Measurements from ENCODE around the gene LY6G5C. TPM values are rescaled to one million over a fixed set of nuclear protein-coding genes. Genes with fewer than 3 reads are reported as not detected.

Gene LY6G5C, protein sequence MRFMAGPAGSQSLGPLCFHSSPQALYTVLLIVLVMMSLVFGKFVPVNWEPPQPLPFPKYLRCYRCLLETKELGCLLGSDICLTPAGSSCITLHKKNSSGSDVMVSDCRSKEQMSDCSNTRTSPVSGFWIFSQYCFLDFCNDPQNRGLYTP
- 1.3 to 2.5 TPM (median 1.7 TPM) in 5 replicates for total RNA-seq (2022; extraction: Qiagen RNA extraction; ENCODE audit: low read depth)

DNA sequence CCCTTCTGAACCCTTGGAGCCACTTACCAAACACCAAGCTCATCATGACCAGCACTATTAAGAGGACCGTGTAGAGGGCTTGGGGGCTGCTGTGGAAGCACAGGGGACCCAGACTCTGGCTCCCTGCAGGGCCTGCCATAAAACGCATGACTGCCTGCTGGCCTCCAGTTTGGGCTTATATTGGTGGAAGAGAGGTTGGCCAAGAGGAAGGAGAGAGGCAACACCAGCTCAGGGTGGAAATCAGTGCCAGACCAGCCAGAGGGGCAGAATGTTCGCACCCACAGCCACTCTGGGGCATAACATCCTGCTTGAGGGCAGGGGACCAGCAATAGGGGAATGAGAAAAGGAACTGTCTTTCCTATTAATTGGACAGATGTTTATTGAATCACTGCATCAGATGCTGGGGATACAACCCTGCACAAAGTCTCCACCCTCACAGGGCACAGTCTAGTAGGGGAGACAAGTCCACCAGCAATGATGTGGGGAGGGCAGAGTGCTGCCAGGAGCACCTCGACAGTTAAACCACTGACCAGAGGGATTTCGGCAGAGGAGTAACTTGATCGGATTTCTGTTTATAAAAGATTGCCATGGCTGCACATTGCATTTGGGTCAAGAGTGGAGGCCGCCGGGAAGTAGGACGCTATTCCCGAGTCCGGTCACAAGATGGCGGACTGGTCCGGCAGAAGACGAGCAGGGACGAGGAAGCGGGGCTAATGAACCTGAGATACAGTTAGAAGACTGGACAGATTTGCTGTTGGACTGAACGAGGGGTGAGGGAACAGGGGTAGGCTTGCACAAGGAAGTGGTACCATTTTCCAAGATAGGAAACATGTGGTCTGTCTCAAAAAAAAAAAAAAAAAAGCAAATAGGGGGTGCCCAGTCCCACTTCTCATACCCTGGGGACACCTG lies at the start of gene LY6G5C:
LY6G5C (minus strand) TSS at position 842 of the 909 bp plus-strand sequence; CDS start at position 148, 694 bp downstream.

DNA sequence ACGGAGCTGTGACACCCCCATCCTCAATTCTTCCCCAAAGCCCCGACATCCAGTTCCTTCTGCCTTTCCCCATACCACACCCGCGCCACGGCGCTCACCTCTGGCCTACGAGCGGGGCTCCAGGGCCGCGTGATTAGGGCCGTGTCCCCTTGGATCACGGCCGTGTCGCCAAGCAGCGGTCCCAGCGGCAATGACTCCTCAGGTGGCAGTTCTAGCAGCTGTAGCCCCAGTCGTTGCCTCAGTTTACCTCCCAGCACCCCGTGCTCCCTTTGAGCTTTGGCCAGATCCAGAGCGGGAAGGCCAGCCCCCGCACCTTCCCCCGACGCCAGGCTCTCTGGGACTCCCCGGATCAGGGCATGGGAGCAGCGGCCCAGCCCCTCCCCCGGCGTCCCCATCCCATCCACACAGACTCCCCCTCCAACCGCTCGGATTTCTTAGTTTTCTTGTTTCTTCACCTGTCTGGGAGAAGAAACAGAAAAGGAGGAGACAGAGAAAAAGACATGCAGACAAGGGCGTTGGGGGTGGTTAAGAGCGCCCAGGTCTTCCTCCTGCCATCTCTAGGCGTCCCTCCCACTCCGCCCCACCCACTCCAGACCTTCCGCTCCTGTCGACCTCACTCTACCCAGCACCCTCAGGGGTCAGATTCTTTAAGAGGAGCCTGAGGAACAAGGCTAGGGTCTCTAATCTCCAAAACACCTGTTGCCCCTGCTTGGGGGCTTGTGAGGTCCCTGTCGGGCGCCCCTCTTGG lies 48.1 kb upstream of the LY6G5C start, which contains the start of gene DDAH2:
DDAH2 (minus strand) TSS at position 533 of the 748 bp plus-strand sequence; CDS start at position 395, 138 bp downstream.

DNA sequence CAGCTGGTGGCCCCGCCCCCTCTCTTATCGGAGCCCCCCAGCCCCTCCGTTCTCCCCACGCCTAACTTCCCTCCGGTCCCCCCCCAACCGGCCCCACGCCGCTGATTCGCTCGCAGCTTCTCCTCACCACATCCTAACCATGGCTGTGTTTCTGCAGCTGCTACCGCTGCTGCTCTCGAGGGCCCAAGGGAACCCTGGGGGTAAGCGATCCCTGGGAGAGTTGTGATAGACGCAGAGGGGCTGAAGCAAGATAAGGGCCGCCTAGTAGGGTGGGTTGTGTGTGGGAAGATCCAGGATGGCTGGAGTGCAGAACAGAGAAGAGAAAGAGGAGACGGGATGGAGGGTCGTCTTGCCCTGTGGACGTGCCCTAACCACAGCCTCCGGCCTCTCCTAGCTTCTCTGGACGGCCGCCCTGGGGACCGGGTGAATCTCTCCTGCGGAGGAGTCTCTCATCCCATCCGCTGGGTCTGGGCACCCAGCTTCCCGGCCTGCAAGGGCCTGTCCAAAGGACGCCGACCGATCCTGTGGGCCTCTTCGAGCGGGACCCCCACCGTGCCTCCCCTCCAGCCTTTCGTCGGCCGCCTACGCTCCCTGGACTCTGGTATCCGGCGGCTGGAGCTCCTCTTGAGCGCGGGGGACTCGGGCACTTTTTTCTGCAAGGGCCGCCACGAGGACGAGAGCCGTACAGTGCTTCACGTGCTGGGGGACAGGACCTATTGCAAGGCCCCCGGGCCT lies 42.5 kb upstream of the LY6G5C start, which contains the start of gene MPIG6B:
MPIG6B (plus strand) TSS at position 129 of the 735 bp plus-strand sequence; CDS start at position 140, 11 bp downstream.

DNA sequence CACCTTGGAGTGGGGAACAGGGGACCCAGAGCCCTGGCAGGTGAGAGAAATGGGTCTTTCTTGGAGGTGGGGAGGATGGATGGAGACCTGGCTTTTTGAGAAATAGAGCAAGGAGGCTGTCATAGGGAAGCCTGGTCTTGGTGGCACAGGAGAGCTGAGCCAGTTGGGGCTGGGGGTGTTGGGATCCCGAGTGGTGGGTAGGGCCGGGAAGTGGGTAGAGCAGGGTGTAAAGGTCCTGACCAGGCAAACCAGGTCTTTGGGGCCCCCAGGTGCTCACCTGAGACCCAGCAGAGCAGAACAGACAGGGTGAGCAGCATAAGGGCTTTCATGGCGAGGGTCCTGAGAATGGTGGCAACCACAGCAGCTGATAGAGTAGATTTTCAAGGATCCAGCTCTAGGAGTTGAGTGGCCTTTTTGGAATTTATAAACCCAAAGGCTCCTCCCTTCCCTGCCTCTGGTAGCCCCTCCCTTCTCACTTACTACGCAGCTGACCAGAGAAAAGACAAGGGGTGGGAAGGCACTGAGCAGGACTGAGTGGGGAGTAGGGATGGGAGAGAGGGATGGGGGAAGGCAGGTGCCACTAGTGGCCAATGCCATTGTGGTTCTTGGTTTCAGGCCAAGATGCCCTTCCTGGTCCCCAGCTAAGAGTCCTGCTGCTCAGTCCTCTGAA lies 40.6 kb upstream of the LY6G5C start, which contains the start of gene LY6G6C:
LY6G6C (minus strand) TSS at position 396 of the 670 bp plus-strand sequence; CDS start at position 329, 67 bp downstream.

DNA sequence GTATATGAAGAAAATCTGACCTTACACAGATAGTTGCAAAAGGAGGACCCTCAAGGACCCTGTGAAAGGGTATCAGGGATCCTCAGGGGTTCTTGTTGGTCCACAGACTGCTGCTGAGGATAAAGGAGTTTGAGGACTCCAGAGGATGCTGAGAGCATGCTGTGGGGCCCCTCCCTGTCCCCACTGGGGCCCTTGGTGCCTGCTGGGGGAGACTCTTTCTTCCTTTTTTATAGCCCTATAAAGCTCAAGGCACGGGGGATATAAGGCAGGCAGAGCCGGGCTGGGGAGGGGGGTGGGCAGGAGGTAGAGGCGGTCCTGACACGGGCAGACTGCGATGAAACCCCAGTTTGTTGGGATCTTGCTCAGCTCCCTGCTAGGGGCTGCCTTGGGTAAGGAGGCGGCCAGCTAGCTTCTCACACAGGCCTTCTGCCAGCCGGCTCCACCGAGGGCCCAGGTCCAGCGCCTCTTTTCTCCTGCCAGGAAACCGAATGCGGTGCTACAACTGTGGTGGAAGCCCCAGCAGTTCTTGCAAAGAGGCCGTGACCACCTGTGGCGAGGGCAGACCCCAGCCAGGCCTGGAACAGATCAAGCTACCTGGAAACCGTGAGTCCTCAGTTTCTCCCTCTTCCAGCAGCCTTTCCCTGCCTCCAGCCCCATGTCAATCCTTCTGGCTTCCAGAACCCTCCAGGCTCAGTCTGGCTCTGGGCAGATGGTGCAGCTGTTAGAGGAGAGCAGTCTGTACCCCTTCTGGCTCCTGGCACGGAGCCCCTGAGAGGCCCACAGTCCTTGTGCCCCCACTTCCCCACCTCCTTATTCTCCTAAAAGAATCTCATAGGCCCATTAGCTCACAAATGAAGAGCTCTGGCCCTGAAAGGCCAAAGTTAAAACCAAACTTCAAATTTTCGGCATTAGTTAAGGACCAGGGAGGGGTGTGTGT lies 34.4 kb upstream of the LY6G5C start, which contains the start of gene LY6G6D:
LY6G6D (plus strand) TSS at position 327 of the 937 bp plus-strand sequence; CDS start at position 335, 8 bp downstream.

DNA sequence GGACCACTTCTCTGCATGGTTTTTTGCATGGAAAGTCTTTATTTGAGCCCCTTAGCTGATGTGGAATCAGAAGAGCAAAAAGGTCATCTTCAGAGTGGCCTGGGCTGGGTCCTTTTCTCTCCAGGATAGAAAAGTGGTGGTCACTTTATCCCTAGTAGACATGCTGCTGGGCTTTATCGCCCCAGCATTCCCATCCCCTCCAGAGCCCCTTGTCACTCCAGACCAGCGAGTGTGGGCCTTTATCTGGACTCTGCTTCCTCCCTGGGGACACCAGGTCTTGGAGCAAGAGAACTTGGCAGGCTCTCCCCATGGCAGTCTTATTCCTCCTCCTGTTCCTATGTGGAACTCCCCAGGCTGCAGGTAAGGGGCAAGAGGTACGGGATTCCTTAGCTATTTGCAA lies 25.7 kb upstream of the LY6G5C start, which contains the start of gene LY6G6F:
LY6G6F (plus strand) TSS at position 268 of the 400 bp plus-strand sequence; CDS start at position 309, 41 bp downstream.

DNA sequence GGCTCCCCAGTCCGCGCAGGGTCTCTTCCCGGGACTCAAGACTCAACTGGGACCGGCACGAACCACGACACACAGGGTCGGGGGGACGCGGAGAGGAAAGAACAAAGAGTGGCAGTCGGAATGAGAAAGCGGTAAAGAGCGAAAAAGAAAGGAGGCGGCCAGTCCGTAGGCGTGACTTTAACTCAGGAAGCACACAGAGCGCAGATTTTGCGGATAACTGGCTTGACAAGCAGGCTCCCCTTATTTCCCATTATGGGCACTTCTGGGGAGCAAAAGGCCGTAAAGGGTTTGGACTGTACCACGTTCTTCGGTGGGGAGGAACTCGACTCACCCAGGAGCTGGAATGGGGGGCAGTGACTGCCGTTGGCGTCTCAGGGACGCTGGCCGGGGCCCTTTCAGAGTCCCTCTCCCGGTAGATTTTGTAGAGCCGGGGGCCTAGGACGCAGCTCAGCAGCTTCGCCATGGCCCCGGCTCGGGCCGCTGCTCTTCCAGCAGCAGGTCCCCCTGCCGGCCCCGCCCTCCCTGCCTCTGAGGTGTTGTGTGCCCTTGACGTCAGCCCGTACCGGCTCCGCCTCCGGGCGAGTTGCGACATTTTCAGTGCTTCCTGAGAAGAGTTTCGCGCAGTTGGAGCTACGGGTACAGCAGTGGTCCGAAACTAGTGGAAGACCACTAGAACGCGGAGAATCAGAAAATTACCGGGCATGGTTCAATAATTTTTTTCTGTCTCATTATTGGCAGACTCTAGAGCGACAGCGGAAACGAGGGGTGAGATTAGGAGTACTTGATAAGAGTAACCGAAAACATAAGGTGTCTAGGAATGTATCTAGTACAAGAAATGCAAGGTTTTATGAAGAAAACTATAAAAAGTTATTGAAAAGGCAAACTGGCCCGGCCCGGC lies 22.2 kb upstream of the LY6G5C start, which contains the start of gene ABHD16A:
ABHD16A (minus strand) TSS at position 506 of the 898 bp plus-strand sequence; CDS start at position 463, 43 bp downstream.

DNA sequence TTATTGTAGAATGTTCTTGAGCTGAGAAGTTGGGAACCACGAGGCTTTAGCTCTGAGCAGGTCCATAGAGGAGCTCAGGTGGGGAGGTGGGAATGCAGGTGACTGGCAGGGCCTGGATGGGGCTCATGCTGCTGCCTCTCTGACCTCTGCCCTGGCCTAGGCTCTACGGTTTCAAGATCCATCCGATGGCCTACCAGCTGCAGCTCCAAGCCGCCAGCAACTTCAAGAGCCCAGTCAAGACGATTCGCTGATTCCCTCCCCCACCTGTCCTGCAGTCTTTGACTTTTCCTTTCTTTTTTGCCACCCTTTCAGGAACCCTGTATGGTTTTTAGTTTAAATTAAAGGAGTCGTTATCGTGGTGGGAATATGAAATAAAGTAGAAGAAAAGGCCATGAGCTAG lies 11.2 kb downstream of the LY6G5C start, which contains the start of gene LY6G5B:
LY6G5B (plus strand) TSS at position 301 of the 400 bp plus-strand sequence. CDS start 975 bp downstream, outside the sequence.

DNA sequence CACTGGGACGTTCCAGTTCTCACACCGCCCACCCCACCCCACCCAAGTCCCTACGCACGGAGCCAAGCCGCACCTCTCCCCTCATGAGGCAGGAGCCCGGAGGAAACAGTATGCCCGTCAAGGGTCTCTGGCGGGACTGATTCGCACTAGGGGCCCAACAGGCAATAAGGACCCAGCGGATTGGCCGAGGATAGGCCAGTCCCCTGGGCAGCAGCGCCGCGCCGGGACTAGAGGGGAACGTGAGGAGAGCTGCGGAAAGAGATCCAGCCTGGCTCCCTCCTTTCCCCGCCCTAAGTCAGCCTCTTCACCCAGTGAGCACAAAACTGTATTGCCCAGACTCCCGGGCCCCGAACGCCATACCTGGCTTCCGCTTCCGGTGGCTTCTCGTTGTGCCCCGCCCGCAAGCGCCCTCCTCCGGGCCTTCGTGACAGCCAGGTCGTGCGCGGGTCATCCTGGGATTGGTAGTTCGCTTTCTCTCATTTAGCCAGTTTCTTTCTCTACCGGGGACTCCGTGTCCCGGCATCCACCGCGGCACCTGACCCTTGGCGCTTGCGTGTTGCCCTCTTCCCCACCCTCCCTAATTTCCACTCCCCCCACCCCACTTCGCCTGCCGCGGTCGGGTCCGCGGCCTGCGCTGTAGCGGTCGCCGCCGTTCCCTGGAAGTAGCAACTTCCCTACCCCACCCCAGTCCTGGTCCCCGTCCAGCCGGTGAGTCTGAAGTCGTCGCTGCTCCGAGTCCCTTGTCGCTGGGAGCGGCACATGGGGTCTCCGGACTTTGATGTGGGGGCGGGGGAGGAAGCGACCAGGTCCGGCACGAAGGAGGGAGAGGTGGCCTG lies 15.1 kb downstream of the LY6G5C start, which contains the start of gene CSNK2B:
CSNK2B (plus strand) TSS at position 580 of the 836 bp plus-strand sequence. CDS start 752 bp downstream, outside the sequence.

DNA sequence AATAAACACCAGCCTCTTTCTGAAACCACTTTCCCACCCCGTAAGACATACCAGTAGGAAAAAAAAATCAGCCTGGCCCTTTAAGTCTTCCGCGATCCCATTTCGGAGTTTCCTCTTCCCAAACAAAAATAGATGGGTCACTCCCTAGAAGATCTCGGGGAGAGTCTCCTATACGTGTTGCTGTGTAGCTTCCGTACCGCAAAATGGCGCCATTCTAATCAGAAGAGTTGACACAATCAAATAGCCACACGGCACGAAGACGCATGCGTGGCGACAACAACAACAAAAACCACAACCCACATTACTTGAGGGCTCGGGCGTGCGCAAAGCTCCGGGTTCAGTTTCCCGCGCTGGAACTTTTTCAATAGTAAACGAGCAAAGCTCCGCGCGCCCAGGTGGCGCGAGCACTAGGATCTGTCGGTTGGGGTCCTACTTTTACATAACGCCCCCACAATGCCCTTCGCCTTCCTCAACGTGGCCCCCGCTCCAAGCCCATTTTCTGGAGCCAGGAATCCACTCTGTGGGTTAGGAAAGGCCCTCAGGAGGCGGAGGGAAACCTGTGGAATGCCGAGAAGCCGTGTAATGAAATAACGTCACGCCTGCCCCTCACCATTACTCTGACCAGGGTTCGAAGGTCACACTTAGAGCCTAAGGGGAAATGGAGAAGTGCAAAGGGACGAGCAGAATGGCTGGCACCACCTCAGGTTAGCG lies 15.9 kb downstream of the LY6G5C start, which contains the start of gene GPANK1:
GPANK1 (minus strand) TSS at position 208 of the 711 bp plus-strand sequence. CDS start 519 bp downstream, outside the sequence.

DNA sequence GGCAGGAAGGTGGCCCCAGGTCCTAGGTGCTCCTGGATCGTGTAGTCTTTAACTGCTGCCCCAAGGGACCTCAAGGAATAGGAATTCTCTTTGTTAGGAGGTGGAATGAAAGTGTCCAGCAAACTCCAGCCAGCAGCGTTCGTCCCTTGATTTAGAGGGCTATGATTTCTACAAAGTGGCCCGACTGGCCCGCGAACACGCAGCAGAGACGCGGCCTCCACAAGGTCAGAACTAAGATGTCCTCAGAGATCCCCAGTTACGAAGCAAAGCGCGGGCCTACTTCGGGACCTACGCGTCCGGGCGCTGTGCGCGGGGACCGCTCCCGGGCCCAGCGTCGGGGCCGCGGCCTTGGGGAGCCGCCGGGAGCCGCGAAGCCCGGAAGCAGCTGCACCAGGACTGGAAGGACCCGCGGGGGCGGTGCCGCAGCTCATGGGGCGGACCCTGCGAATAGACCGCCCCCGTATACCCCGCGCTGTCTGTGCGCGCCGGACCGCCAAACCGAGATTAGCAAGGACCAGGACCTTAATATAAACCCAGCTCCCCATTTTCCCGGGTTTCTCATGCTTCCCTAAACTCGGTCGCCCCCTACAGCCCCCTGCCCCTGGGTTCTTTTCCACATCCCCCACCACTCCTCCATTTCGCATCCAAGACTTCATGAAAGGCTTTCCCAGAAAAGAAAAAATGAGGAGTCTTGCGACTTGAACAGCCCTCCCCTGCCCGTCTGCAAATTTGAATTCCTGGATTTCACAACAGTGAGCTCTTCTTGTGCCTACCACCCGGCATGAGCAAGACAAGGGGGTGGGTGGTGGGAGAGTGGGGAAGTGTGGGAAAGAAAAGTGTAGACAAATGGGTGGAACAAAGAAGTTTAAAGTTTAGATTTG lies 20.2 kb downstream of the LY6G5C start, which contains the start of gene C6orf47:
C6orf47 (minus strand) TSS at position 398 of the 881 bp plus-strand sequence. CDS start 831 bp downstream, outside the sequence.

DNA sequence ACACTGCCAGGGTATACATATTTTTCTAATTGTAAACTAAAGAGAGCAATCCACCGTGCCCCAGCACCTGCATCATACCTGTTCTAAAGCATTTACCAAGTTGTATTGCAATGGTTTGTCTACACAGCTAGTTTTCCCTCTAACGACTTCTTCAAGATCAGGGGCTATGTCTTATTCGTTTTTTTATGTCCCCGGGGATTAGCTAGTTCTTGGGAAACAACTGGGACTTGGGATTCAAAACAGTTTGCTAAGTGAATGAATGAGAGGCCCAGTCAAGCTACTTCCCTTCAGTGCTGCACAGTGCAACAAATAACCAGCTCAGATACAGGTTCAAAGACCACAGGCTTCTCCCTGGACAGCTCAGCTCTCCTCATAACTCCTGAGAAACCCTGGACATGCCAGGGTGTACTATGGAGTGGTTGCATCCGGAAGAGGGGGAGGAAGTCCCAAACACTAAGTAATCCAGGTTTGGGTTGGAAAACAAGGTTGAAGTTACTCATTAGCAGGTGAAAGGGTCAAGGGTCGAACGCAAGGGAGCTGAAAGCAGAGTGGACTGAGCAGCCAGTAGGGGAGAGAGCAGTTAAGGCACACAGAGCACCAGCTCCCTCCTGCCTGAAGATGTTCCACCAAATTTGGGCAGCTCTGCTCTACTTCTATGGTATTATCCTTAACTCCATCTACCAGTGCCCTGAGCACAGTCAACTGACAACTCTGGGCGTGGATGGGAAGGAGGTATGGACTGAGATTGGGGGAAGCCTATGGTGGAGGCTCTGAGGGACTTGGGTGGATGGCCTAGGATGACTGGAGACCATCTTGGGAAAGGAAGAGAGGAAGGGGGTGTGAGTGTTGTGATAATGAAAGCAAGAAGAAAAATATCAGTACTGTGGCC lies 25.3 kb downstream of the LY6G5C start, which contains the start of gene APOM:
APOM (plus strand) TSS at position 546 of the 889 bp plus-strand sequence; CDS start at position 619, 73 bp downstream.

